ENCODE data around the gene CRYBG1. TPM values are rescaled to one million over a fixed set of nuclear protein-coding genes. Genes with fewer than 3 reads are reported as not detected.

The CRYBG1 gene
- total RNA-seq (2022; extraction: Qiagen RNA extraction; ENCODE audit: low read depth): 0.55 to 0.93 TPM (median 0.71 TPM) in 5 replicates

DNA sequence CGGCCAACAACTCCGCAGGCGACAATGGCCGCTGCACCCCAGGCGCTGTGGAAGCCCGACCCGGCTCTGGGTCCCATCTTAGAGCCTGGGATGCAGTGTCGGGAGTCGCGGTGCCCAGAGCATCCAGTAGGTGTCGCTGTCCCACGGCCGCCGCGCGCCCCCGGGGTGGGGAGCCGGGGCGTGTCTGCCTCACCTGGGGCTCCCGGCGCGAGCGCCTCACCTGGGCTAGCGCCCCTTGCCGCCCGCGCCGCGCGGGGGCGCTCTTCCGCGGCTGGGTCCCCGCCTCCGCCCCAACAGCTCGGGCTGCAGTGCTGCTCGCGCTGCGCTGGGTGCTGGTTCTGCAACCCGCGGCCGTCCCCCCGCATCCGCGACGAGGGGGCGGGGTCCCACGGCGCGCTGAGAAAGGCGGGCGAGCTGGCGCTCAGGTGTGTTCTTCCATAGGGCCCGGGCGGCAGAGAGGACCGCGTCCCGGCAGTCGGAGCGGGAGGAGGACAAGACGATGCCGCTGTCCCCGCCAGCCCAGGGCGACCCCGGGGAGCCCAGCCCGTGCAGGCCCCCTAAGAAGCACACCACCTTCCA is at the start of gene CRYBG1:
CRYBG1 (plus strand) TSS at position 308 of the 579 bp plus-strand sequence; CDS start at position 500, 192 bp downstream.

DNA sequence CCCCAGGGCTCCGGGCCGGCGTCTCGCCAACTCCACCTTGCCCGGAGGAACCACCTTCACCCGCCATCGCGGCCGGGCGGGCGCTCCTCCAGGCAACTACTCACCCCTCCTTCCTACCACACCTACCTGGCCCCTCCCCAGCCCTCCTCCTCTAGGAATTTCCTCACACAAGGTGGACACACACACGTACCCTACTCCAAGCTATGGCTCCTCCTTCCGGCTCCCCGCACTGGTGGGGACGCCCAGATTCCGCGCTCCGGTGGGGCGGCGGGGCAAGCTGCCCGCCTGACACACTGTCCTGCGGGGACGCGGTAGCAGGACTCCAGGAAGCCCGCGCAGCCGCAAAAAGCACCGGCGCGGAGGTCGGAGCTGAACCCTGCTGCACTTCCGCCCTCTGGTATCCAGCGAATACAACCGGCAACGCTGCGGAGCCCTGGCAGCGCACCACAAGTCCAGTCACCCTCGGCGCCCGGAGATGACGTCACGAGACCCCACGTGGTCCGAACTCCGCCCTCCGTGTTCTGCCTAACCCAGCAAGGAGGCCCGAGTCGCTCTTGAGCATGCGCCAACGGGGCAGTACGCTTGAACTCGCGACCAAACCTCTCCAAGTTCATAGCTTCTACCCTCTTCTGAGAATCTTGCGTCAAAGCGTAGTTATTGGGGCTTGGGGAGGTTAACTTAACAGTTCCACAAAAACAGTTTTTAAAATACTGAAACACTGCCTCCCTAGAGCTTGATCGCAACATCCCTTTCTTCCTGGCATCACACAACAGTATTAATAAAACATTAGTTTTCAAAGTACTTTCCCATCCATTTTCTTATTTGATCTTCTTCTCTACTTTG is 35.0 kb upstream of the CRYBG1 start, which contains the start of gene ATG5:
ATG5 (minus strand) TSS at position 425 of the 843 bp plus-strand sequence. CDS start 9,552 bp downstream, outside the sequence.

Other genes starting within 250 kb of the CRYBG1 start
- gene ATG5, start 35.0 kb upstream of the CRYBG1 start, total RNA-seq (2022; extraction: Qiagen RNA extraction; ENCODE audit: low read depth): 21.1 to 26.5 TPM (median 23.6 TPM) in 5 replicates